NCI-H2107 (cell line): ENCODE results near the gene NR4A2.
"Not testable (repeated sequence)": the region's sequence is repeated elsewhere in the genome, so short reads cannot be mapped to it uniquely, and the experiment has no call there.

Experiments used
- DNase-seq: peaks from one replicate; lab custom pipeline; 2025; lab: John Stamatoyannopoulos, UW

NR4A2 gene

DNA sequence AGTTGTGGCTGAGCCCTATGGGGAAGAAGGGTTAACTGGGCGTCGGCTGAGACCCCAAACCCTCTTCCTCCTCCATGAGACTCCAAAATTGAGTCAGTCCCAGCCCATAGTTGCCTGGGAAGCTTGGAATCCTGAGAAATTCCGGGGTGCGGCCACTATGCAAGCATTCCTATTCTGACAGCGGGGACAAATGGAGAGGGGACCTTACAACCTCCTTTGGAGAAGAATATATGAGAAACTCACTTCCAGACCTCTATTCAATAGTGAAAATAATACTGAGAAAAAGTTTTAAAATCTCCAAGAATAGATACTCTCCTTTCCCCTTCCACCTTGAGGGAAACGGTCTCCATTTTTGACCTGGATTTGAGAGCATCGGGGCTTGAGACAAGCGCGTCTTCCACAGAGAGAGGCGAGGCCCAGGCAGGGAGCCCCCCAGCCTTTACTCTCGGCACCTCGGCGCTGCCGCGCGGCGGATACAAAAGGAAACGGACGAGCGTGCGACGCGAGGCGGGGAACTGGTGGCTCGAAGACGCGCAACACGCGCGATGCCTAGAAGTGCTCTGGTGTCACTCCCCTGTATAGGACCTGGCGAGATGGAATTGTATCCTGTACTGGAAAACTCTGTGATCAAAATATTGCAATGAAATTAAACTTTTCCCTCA lies 11.1 kb downstream of the NR4A2 start:
- DNase-seq, result no peak

GRCh38 chr2:156320486-156321098 lies 11.9 kb downstream of the NR4A2 start:
- no peak for DNase-seq

DNA sequence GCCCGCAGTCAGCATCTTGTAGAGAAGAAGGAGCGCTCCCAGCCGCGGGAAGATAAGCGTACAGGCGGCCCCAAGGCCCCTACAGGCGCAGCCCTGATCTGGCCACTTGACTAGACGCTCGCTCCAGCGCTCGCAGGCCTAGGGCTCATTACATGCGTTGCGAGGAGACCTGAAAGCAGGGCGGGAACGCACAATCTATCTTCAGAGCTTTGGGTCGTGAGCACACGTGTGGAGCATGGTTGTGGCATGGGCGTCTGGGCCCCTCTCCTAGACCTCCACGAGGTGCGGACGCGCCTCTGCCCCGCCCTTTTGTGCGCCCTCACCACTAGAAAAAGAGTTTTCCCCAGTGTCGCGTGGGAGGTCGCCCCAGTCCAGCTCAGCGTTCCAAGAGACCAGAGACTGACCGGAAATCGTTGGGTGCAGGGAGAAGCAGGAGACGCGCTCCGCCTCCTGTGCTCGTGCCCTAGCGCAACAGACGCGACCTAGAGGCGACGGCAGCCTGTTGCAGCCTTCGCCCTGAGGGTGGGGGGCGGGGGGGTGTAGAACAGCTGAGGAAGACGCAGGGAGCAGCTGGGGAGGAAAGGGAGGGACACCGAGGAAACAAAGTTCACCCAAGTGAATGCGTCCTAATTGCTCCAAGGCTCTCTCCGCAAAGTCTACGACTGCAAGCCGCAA lies 12.6 kb downstream of the NR4A2 start:
- no peak for DNase-seq

DNA sequence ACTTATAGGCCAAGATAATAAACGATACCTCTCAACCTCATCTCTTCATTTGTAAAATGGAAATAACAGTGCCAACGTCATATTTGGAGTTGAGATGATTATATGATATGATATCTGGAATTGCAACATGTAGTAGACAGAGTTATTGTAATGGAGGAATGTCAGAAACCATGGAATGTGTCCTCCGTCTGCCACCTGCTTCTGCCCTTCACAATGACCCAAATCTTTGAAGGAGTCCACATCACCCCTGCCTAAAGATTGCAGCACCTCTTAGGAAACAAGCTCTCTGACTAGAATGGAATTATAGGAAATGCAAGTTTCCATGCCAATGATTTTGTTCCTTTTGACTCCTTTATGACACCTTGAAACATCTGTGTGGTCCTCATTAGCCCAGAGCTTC lies 14.9 kb downstream of the NR4A2 start:
- no peak for DNase-seq

DNA sequence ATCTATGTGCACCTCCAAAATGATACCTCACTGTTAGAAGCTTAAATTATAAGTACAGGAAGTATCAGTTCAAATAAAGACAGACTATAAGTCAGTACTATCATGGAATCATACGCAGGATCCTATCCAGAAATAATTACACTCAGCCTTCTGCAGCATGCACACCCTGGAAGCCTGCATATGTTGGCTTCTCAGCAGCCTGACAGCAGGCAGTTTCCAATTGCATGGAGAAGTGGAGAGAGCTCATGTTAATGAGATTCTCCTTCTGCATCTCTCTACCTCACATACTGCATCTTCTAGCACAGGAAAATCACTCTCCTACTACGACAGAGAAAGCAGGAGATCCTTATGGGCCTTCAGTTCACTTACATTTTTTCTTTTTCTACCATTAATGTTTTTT lies 20.5 kb downstream of the NR4A2 start:
- no peak for DNase-seq

DNA sequence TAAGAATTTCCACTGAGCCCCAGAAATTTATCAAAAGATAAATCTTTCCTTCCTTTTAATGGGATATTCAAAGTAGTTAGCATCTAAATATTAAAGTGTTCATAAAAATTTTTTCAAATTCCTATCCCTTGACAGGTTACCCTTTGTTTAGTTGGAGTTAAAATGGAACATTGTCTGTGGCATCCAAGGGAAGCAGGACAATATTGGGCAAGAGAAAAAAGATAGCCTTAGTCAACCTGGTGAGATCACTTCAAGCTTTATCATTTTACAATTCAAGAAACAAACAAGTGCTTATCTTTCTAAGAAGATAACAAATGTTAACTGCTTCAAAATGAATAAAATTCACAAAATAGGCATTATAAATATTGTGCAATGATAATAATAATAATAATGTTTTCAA lies 21.7 kb downstream of the NR4A2 start:
- no peak for DNase-seq

- no peak for DNase-seq
These were observed 22.6 kb downstream of the NR4A2 start for GRCh38 chr2:156309917-156310316.

- no peak for DNase-seq
These were observed 23.4 kb downstream of the NR4A2 start for GRCh38 chr2:156309167-156309566.

GRCh38 chr2:156306821-156307220 lies 25.7 kb downstream of the NR4A2 start:
- DNase-seq, result no peak

DNA sequence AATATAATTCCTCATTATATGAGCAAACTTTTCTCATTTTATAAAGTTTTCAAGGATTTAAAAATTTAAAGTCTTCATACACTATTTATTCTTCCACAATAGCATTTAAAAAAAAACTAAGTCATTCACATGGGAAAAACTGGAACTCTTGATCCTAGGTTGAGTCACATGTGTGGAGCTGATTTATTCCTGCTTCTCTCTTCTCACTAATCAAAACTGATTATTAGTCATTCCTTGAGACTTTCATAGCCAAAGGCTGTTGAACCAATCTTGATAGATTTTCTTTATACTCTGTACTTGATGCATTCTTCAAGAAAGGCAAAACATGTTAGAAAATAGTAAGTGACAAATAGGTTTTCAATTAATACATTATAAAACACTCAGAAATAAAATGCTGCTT lies 27.4 kb downstream of the NR4A2 start:
- DNase-seq, result no peak

GRCh38 chr2:156300337-156300736 lies 32.2 kb downstream of the NR4A2 start:
- no peak for DNase-seq

DNA sequence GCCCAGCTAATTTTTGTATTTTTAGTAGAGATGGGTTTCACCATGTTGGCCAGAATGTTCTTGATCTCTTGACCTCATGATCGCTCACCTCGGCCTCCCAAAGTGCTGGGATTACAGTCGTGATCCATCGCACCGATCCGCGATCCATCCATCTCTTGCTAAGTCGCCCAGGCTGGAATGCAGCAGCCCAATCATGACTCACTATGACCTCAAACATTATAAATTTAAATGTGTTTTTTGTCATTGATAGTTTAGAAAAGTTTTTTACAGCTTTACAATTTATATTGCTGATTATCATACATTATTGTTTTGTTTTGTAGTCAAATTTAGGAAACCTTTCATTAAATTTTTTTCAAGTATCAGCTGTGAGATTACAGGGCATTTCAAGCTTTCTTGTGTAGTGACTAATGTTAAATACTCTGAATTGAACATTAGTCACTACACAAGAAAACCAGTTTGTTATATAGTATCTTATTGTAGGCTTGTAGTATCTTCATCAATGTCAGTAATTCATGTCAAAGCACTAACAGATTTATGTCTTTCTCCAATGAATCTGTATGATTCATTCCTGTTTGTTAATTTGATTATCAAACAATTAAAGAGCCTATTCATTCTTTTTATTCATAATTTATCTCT lies 37.5 kb downstream of the NR4A2 start:
- no peak for DNase-seq

DNA sequence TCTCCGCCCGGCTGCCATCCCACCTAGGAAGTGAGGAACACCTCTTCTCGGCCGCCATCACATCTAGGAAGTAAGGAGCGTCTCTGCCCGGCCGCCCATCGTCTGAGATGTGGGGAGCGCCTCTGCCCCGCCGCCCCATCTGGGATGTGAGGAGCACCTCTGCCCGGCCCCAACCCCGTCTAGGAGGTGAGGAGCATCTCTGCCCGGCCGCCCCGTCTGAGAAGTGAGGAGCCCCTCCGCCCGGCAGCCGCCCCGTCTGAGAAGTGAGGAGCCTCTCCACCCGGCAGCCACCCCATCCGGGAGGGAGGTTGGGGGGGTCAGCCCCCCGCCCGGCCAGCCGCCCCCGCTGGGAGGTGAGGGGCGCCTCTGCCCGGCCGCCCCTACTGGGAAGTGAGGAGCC lies 39.1 kb downstream of the NR4A2 start:
- DNase-seq, result not testable (repeated sequence)

GRCh38 chr2:156279446-156280150 lies 52.9 kb downstream of the NR4A2 start:
- no peak for DNase-seq
